ENCODE data around the gene NAE1. TPM values are rescaled to one million over a fixed set of nuclear protein-coding genes. Genes with fewer than 3 reads are reported as not detected.

Gene NAE1
- polyA plus RNA-seq, 2 of the 4 experiments (the other 2 are of a cell fraction) = 96.2 to 132 TPM

GRCh38 chr16:66848172-66848571 is 17.4 kb upstream of the NAE1 start:
- no peak for DNase-seq (ENCODE audit: low read depth in 1 of 2, low spot score in 1 of 2)
- CTCF ChIA-PET = interaction anchor here (0.5 to 12.4 kb wide), 5 partner anchors 15 to 197 kb away, joined by 3 to 103 read pairs (median 4); partner anchors contain the start of gene NAE1
- Histone ChIP-seq H3K4me2 (no peak overlapping the region), H3K4me3 (no peak overlapping the region), H3K9me3 (no peaks in the 10 kb centered on the region), H3K4me1 (peaks cover 3% of the 10 kb centered on the region; the same call in 1 of the 3 replicates), H3K27ac (no peak overlapping the region)
- POLR2A ChIA-PET = no interaction called here
- WGBS (ENCODE audit: missing lambda C conversion rate) = 55% methylated on average over 2 of the region's 2 CpGs
- ATAC-seq = no peak
- no peak for FAIRE-seq
- TF ChIP-seq MAZ (IDR thresholded peaks at IDR 0.05; ENCODE audit: borderline replicate concordance, low read depth, low read length) (no peak), RFX5 (IDR thresholded peaks at IDR 0.05) (no peak), RCOR1 (IDR thresholded peaks at IDR 0.05; ENCODE audit: low read depth, low read length) (no peak), NPAS2 (CRISPR knock-in tag; IDR thresholded peaks at IDR 0.05; ENCODE audit: borderline replicate concordance) (no peak), FOSL2 (IDR thresholded peaks at IDR 0.05) (no peak), FOSL2 (CRISPR knock-in tag; IDR thresholded peaks at IDR 0.05) (no peak), CBX2 (IDR thresholded peaks at IDR 0.05; ENCODE audit: borderline replicate concordance, low read depth) (no peak), KDM1A (IDR thresholded peaks at IDR 0.05; ENCODE audit: low read depth) (no peak), HEYL (CRISPR knock-in tag; IDR thresholded peaks at IDR 0.05) (no peak), EHMT2 (IDR thresholded peaks at IDR 0.05; ENCODE audit: low read depth) (no peak), JUNB (IDR thresholded peaks at IDR 0.05) (no peak)
- TF ChIP-seq, protein P1, sequence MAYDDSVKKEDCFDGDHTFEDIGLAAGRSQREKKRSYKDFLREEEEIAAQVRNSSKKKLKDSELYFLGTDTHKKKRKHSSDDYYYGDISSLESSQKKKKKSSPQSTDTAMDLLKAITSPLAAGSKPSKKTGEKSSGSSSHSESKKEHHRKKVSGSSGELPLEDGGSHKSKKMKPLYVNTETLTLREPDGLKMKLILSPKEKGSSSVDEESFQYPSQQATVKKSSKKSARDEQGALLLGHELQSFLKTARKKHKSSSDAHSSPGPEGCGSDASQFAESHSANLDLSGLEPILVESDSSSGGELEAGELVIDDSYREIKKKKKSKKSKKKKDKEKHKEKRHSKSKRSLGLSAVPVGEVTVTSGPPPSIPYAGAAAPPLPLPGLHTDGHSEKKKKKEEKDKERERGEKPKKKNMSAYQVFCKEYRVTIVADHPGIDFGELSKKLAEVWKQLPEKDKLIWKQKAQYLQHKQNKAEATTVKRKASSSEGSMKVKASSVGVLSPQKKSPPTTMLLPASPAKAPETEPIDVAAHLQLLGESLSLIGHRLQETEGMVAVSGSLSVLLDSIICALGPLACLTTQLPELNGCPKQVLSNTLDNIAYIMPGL (CRISPR knock-in tag; IDR thresholded peaks at IDR 0.05; ENCODE audit: borderline replicate concordance) = no peak
- TF ChIP-seq, protein P2, sequence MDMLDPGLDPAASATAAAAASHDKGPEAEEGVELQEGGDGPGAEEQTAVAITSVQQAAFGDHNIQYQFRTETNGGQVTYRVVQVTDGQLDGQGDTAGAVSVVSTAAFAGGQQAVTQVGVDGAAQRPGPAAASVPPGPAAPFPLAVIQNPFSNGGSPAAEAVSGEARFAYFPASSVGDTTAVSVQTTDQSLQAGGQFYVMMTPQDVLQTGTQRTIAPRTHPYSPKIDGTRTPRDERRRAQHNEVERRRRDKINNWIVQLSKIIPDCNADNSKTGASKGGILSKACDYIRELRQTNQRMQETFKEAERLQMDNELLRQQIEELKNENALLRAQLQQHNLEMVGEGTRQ (IDR thresholded peaks at IDR 0.05) = no peak

GRCh38 chr16:66847533-66848067 is 16.8 kb upstream of the NAE1 start:
- ChIA-PET CTCF (interaction anchor here (0.6 to 12.4 kb wide), 5 partner anchors 17 to 326 kb away, joined by 3 to 103 read pairs (median 4); partner anchors contain the start of gene NAE1), POLR2A (no interaction called here)
- H3K4me3 ChIP-seq = no peak overlapping the region
- ATAC-seq (no peak), FAIRE-seq (no peak), DNase-seq (ENCODE audit: low read depth in 1 of 2, low spot score in 1 of 2) (no peak)
- H3K4me2 ChIP-seq = no peak overlapping the region
- 53% methylated on average over 6 of the region's 6 CpGs for WGBS (ENCODE audit: missing lambda C conversion rate)
- peaks cover 3% of the 10 kb centered on the region; the same call in 1 of the 3 replicates for H3K4me1 ChIP-seq
- no peaks in the 10 kb centered on the region for H3K9me3 ChIP-seq
- H3K27ac ChIP-seq = no peak overlapping the region
- TF ChIP-seq NFE2L2 (conservative IDR thresholded peaks at IDR 0.05; ENCODE audit: low read length) (no peak), NPAS2 (CRISPR knock-in tag; IDR thresholded peaks at IDR 0.05; ENCODE audit: borderline replicate concordance) (no peak), ZNF302 (CRISPR knock-in tag; IDR thresholded peaks at IDR 0.05) (no peak), CBX8 (IDR thresholded peaks at IDR 0.05) (no peak), RARB (CRISPR knock-in tag; IDR thresholded peaks at IDR 0.05) (no peak), ZC3H11A (IDR thresholded peaks at IDR 0.05) (no peak), PHF8 (IDR thresholded peaks at IDR 0.05; ENCODE audit: borderline replicate concordance, low read depth) (no peak), POLR2AphosphoS2 (conservative IDR thresholded peaks at IDR 0.05; ENCODE audit: low read length) (no peak), FOSL2 (IDR thresholded peaks at IDR 0.05) (no peak), FOSL2 (CRISPR knock-in tag; IDR thresholded peaks at IDR 0.05) (no peak)

DNA sequence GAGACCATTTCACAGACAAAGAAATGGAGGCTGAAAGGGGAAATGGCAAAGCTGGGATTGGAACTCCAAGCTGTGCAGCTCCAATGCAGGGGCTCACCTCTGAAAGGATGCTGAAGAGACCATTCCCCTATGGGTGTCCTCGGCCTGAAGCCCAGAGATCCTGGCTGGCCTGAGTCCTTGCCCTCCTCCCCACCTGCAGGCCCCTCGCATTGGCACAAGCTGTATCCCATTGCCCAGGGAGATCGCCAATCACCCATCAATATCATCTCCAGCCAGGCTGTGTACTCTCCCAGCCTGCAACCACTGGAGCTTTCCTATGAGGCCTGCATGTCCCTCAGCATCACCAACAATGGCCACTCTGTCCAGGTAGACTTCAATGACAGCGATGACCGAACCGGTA is 16.1 kb upstream of the NAE1 start:
- 88% methylated on average over 6 of the region's 6 CpGs for WGBS (ENCODE audit: missing lambda C conversion rate)
- TF ChIP-seq BCL3 (IDR thresholded peaks at IDR 0.05) (no peak), EHF (CRISPR knock-in tag; IDR thresholded peaks at IDR 0.05) (no peak), MAFK (IDR thresholded peaks at IDR 0.05; ENCODE audit: partially characterized antibody) (no peak)
- no peak overlapping the region for H3K27ac ChIP-seq
- CTCF ChIA-PET = interaction anchor here (0.6 to 12.4 kb wide), 7 partner anchors 10 to 326 kb away, joined by 3 to 103 read pairs (median 4); partner anchors contain the start of gene NAE1
- FAIRE-seq (no peak), DNase-seq (ENCODE audit: low read depth in 1 of 2, low spot score in 1 of 2) (no peak), ATAC-seq (no peak)
- no peaks in the 10 kb centered on the region for H3K9me3 ChIP-seq
- no peak overlapping the region for H3K4me3 ChIP-seq
- H3K4me2 ChIP-seq = no peak overlapping the region
- POLR2A ChIA-PET = interaction anchor here (1.1 kb wide), 1 partner anchor 16 kb away, joined by 3 read pairs; the partner anchor contains the start of gene NAE1
- peaks cover 3% of the 10 kb centered on the region; the same call in 1 of the 3 replicates for H3K4me1 ChIP-seq
